HG03460 (cell line): ENCODE results near the gene SLC39A9.
"Not testable (repeated sequence)": the region's sequence is repeated elsewhere in the genome, so short reads cannot be mapped to it uniquely, and the experiment has no call there.

Experiments used
- ATAC-seq: cut with Tn5 transposase; IDR thresholded peaks from one replicate; pipeline ENCODE4 v1.9.1; 2021; ENCODE audit not compliant: unreplicated experiment

SLC39A9 gene

GRCh38 chr14:69498286-69498685, 99.8 kb downstream of the SLC39A9 start:
- ATAC-seq: not testable (repeated sequence)

- no peak for ATAC-seq
Observed at GRCh38 chr14:69499436-69499835, 100.9 kb downstream of the SLC39A9 start.

- ATAC-seq: no peak
Observed at GRCh38 chr14:69500096-69500495, 101.6 kb downstream of the SLC39A9 start.

GRCh38 chr14:69500736-69501135, 102.2 kb downstream of the SLC39A9 start:
- no peak for ATAC-seq

GRCh38 chr14:69501423-69501838, 102.9 kb downstream of the SLC39A9 start:
- ATAC-seq: no peak

- no peak for ATAC-seq
Observed at GRCh38 chr14:69504775-69505174, 106.3 kb downstream of the SLC39A9 start.

- no peak for ATAC-seq
Observed at GRCh38 chr14:69505338-69506240, 107.1 kb downstream of the SLC39A9 start.

GRCh38 chr14:69506241-69506595, 107.7 kb downstream of the SLC39A9 start:
- ATAC-seq: no peak
